ENCODE measurements around the gene MCM3AP.
"Not testable (repeated sequence)": the region's sequence is repeated elsewhere in the genome, so short reads cannot be mapped to it uniquely, and the experiment has no call there.

MCM3AP gene

DNA sequence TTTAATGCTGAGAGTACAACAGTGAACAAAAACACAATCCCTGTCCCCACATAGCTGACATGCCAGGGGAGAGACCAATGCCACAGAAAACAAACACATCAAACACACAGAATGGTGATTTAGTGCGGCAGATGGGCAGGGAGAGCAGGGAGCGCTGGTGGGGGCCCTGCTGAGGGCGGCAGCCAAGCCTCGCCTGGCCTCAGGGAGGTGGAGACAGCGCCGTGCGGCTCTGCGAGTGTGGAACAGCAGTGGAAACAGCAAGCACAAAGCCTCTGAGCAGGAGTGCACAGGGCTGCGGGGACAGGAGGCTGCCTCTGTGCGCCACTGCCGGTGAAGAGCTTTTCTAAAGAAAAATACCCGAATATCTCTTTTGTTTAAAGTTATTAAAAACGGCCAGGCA, 17.0 kb downstream of the MCM3AP start:
- DNase-seq: no peak

DNA sequence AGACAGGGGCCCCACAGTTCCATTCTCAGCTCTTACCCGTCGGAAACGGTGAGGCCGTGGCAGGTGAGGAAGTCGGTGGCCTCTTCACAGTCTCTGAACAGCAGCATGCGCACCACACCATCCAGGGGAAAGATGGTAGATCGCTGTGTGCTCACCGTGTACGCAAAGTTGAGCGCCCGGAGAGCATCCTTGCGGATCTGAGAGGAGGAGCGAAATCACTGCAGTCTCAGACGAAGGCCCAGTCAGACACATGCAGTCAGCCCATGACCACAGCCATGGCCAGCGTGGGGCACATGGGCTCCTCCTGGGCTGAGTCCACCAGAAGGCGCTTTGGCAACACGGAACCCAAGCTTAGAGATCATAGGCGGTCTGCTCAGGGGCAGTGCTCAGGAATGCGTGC, 18.5 kb downstream of the MCM3AP start:
- no peak for DNase-seq

DNA sequence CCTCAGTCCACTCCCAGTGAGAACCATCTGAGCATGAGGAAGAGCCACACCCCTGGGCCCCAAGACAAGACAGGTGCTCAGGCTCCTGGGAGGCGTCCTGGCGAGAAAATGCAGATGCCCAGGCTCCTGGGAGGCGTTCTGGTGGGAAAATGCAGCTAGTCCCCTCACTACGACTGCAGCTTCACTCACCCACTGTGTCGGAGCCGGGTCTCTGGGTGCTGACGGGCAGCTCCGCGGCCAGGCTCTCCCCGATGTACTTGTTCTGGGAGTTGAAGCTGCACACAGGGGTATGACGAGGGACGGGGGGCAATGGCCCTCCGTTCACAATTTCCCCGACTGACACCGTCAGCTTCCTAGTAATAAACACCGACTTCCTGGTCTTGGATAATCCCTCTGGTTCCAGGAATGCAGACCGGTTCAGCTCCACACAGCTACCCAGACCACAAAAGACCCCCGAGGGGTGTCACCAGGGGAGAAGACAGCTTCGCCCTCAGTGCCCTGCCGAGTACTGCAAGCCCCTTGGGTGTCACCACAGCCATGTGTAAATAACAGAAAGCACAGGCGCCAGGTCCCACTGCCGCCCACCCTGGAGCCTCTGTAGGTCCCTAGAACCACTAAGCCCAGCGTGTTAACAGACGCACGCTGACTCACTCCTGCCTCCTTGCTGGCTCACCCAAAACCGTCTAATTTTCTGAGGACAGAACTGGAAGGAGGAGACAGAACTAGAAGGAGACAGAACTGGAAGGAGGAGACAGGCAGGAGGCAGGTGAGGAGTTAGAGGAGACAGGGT, 19.5 kb downstream of the MCM3AP start:
- DNase-seq: no peak

GRCh38 chr21:46264690-46265144, 20.7 kb downstream of the MCM3AP start:
- DNase-seq: no peak

DNA sequence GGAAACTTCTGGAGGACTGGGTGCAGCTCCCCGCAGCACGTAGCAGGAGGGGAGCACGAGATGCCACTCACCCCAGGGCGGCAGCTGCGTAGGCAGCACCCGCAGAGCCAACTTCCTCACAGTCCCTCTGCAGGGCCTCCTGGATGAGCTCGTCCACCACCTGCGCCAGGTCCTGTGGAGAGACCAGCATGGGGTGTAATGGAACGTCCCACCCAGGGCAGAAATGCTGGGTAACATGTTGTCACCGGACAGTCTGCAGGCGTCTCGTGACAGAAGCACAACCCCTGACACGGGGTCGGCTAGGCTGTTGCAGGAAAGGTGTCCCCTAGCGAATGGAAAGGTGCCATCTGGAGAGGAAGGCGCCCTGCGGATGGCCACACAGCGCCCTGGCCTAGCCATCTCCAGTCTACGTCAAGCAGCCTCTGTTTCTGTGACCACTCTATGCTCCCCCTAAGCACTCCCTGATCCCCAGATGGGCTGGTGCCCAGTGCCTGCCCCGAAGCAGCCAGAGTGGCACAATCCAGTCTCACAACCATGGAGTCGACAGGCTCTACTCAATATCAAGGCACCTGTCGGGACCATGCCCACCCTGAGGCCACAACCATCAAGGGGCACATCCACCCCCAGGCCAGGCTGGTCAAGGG, 21.2 kb downstream of the MCM3AP start:
- no peak for DNase-seq

DNA sequence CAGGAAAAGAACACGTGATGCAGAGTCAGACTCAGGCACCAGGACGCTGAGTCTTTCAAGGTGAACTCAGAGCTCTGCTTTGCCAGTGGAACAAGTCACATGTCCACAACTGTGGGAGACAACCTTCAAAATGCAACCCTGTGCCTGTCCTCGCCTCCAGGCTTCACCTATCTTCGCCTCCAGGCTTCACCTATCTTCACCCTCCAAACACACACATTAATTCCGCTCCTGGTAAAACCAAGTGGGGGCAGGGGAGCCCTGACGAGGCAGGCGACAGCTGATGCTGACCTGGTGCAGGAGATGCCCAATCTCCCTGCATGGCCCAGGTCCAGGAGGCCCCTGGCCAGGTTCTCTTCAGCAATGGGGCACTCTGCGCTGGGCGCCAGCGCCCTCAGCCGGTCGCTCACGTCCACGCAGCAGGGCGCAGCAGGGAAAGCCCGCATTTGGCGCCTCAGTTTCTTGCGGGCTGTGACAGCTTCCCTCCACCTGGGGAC, 28.9 kb downstream of the MCM3AP start:
- DNase-seq: no peak

GRCh38 chr21:46255758-46256337, 29.6 kb downstream of the MCM3AP start:
- no peak for DNase-seq

DNA sequence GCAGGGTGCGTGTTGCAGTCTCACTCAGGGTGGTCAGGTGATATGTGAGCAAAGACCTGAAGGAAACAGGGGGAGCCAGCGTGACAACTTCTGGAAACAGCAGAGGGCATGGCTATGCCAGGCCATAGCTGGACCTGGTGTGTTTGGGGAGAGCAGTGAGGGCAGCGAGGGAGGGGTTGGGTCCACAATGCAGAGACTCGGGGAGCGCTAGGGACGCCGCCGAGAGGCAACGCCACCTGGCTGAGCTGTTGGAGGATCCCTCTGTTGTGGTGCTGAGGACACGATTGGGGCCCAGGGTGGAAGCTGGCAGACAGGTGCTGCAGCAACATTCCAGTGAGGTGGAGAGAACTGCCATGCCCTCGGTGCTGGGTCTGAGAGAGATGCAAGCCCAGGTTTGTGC, 30.2 kb downstream of the MCM3AP start:
- no peak for DNase-seq

DNA sequence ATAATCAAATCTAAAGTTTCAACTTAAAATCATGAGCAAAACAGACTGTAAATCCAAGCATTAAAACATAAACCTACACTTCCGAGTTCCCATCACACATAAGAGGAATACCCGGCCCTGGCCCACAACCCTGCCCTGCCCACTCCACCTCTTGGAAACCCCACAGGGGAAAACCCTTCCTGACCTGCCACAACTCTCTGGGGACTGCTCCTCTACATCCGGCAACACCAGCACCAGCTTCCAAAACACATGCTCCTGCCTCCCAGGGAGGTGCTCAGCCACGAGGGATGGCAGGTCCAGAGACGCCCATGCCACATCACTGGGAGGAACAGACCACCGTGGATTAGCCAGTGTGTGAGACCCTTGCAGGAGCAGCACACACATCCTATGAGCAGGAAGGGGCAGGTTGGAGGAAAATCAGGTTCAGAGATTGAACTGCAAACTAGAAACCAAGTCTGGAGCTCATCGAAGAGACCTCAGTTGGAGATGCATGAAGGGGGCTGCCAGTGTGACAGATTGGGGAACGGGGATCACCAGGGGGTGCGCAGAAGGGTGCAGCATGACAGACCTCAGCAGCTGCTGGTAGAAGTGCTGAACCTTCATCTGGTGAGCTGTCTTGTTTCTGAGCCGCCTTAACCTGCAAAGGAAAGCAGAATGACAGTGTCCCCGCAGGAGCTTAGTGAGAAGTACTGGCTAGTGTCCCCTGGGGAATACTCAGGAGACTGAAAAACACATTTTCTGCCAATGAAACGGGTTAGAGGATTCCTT, 31.0 kb downstream of the MCM3AP start:
- no peak for DNase-seq

GRCh38 chr21:46253610-46254124, 31.7 kb downstream of the MCM3AP start:
- DNase-seq: no peak

DNA sequence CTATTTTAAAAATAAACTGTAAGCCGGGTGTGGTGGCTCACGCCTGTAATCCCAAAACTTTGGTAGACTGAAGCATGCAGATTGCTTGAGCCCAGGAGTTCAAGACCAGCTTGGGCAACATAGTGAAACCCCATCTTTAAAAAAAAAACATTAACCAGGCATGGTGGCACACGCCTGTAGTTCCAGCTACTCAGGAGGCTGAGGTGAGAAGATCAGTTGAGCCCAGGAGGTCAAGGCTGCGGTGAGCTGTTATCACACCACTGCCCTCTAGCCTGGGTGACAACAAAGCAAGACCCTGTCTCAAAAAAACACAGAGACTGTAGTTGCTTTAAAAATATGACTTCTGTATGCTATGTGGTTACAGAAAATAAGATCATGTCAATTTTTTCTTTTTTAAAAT, 32.6 kb downstream of the MCM3AP start:
- DNase-seq: no peak

DNA sequence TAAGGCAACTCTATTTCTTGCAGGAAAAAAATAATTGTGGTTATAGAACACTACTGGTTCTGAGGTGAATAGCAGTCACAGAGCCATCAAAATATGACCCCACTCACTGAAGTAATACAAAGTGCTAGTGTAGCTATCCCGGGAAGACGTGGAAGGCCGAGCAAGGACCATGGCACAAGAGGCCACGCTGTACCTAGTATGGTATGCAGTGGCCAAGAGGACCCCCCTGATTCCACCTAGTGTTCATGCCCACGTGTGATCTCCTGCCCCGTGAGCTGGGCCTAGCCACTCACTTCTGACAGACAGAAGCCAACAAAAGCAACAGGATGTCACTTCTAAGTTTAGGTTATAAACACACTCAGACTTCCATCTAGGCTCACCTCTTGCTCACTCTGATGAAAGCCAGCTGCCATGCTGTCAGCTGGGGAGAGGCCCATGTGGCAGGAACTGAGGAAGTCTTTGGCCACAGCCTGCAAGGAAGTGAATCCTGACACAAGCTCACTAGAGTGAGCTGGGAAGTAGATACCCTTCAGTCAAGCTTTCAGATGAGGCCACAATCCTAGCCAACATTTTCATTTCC, 35.2 kb downstream of the MCM3AP start:
- DNase-seq: no peak

GRCh38 chr21:46248827-46249226, 36.6 kb downstream of the MCM3AP start:
- no peak for DNase-seq

DNA sequence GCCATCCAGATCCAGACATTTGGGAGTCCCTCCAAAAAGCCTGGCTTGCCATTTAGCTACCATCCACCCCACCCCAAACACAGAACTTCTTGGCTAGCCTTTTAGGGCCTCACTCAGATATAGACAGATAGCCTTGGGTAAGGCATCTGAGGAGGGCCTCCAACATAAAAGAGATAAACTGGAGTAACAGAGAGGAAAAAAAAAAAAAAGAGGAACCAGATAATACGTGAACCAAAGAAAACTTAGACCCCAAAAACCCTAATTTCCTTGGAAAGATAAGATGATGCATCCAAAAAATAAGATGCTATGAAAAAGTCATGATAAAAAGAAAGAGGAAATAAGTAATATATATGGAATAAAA, 37.0 kb downstream of the MCM3AP start:
- DNase-seq: no peak

GRCh38 chr21:46247699-46248421, 37.6 kb downstream of the MCM3AP start:
- no peak for DNase-seq

- no peak for DNase-seq
These were observed 39.1 kb downstream of the MCM3AP start for GRCh38 chr21:46246345-46246744.

DNA sequence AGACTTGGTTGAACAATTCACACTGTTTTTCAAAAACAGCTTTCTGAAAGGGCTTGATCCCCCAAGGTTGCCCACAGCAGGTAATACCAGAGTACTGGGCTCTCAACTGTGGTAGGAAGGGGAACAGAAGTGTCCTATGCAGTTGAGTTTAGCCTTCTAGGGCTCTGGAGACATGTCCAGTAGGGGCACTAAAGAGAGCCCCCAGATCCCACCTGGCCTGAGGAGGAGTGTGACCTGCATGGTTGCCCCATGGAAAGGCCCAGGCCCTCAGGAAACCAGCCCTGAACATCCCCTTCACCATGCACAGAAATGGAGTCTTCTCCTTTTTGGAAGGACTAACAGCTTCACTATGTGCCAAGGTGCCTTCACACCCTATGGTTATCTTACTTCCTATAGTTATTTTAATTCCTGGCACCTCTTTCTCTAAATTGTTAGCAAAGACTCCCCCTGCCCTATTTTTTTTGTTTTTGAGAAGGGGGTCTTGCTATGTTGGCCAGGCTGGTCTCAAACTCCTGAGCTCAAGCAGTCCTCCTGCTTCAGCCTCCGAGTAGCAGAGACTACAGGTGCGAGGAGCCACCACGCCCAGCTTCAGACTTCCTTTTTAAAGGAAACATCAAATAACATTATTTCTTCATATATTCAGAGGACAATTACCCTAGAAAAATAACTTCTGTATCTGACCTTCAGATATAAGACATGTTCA, 40.0 kb downstream of the MCM3AP start:
- DNase-seq: no peak

- no peak for DNase-seq
These were observed 40.8 kb downstream of the MCM3AP start for GRCh38 chr21:46244602-46245001.

GRCh38 chr21:46243960-46244361, 41.5 kb downstream of the MCM3AP start:
- DNase-seq: no peak

DNA sequence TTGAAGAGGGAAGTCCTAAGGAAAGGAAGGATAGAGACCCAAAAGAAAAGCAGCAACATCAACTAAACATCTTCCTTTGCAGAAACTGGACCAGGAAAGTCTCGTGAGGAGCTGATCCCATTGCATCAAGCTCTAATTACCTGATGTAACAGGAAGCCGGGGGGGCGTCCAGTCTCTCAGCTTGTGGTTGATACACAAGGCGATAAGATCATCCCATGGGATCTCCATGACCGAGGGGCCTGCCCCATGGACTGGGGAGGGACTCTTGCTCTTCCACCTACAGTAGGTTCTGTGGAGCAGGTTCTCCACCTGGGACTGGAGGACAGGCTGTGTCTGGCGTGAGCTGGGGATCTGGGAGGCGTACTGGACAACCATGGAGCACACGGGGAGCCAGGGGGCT, 42.1 kb downstream of the MCM3AP start:
- no peak for DNase-seq

GRCh38 chr21:46241577-46241976, 43.8 kb downstream of the MCM3AP start:
- DNase-seq: not testable (repeated sequence)
